ENCODE results near the gene CEP63.

- no peak for TF ChIP-seq POLR2A (IDR thresholded peaks at IDR 0.05; ENCODE audit: low read depth)
- no peak for TF ChIP-seq CTCF (IDR thresholded peaks at IDR 0.05)
Measured at GRCh38 chr3:134504132-134504531, 18.3 kb downstream of the CEP63 start.
